Endothelial cell of umbilical vein (primary cell): ENCODE data around the gene TSSC4. TPM values are rescaled to one million over a fixed set of nuclear protein-coding genes. Genes with fewer than 3 reads are reported as not detected.

Experiments used
- BruUV-seq: library from RNA; stranded (reverse); fragments of 400-500 nt; replicated peaks from 2 replicates; lab custom pipeline; 2021; lab: Mats Ljungman, UMichigan
- CTCF ChIA-PET: fragments of 300-600, 350-600 bp; sonication (Branson Sonifier 250); formaldehyde crosslinking; loops from one replicate; lab custom pipeline; 2021; ENCODE audit warnings: antibody characterized with exemption, inconsistent platforms; lab: Charles Lee
- POLR2A ChIA-PET: fragments of 300-600, 350-600 bp; sonication (Branson Sonifier 250); formaldehyde crosslinking; loops from one replicate; lab custom pipeline; 2021; ENCODE audit warnings: antibody characterized with exemption, inconsistent platforms; lab: Charles Lee
- DNase-seq: peaks from one replicate; pipeline ENCODE4 v3.0.0-alpha.2; 2011; ENCODE audit warnings: low read depth, low spot score
- FAIRE-seq: peaks from 2 replicates; lab custom pipeline; 2011; peaks lifted over from hg19 to GRCh38; lab: Jason Lieb, UNC
- H2AFZ ChIP-seq: 2 replicates; pipeline ENCODE4 v1.6.0; 2012; ENCODE audit warnings: low read depth, low read length, control low read depth, inconsistent platforms
- H3K27ac ChIP-seq: 2 replicates; pipeline ENCODE4 v1.5.1; 2011; ENCODE audit warnings: low read depth, mild to moderate bottlenecking, control low read depth, low read length, moderate library complexity; ENCODE audit not compliant: insufficient read depth
- H3K27me3 ChIP-seq, 2 experiments: 2 replicates each; pipeline versions ENCODE4 v1.6.0 to v1.6.1; 2011; ENCODE audit warnings: low read length in 2 of 2, mixed read lengths in 1 of 2; ENCODE audit not compliant: control insufficient read depth in 2 of 2, insufficient read depth in 2 of 2
- H3K36me3 ChIP-seq, 2 experiments: 2 replicates in 1 of 2; 3 replicates in 1 of 2; pipeline ENCODE4 v1.5.1; 2011; ENCODE audit warnings: low read length in 2 of 2, mild to moderate bottlenecking in 1 of 2, moderate library complexity in 1 of 2; ENCODE audit not compliant: control insufficient read depth in 2 of 2, insufficient read depth in 2 of 2; ENCODE audit errors: extremely low read depth in 1 of 2
- H3K4me1 ChIP-seq: 3 replicates; pipeline ENCODE4 v1.5.1; 2011; ENCODE audit warnings: mild to moderate bottlenecking, low read length; ENCODE audit not compliant: control insufficient read depth, insufficient read depth; ENCODE audit errors: extremely low read depth
- H3K4me2 ChIP-seq: 2 replicates; pipeline ENCODE4 v1.6.1; 2011; ENCODE audit warnings: low read length, control low read depth, mixed read lengths; ENCODE audit not compliant: insufficient read depth
- H3K4me3 ChIP-seq, 3 experiments: fragments of 200-600 bp in 1 of 3; sonication (generic), shearing (Covaris generic) in 1 of 3; replicated peaks in 1 of 3; 2 replicates each; pipeline ENCODE4 v1.5.1; 2011 to 2016; ENCODE audit warnings: control low read depth in 3 of 3, low read length in 3 of 3, mild to moderate bottlenecking in 2 of 3, inconsistent platforms in 1 of 3, low read depth in 1 of 3, moderate library complexity in 1 of 3; ENCODE audit not compliant: insufficient read depth in 1 of 3
- H3K79me2 ChIP-seq: 2 replicates; pipeline ENCODE4 v1.6.0; 2012; ENCODE audit warnings: low read length, inconsistent platforms; ENCODE audit not compliant: control insufficient read depth, insufficient read depth
- H3K9ac ChIP-seq: replicated peaks from 2 replicates; pipeline ENCODE3; 2011; ENCODE audit warnings: low read length, control low read depth; ENCODE audit not compliant: insufficient read depth; ENCODE audit errors: extremely low read depth
- H3K9me1 ChIP-seq: replicated peaks from 3 replicates; pipeline ENCODE4 v1.6.0; 2011; ENCODE audit warnings: mild to moderate bottlenecking, low read length; ENCODE audit not compliant: control insufficient read depth, insufficient read depth; ENCODE audit errors: extremely low read depth
- H3K9me3 ChIP-seq: replicated peaks from 2 replicates; pipeline ENCODE4 v1.5.1; 2012; ENCODE audit warnings: low read length, inconsistent platforms; ENCODE audit not compliant: control insufficient read depth, insufficient read depth
- H4K20me1 ChIP-seq: replicated peaks from 2 replicates; pipeline ENCODE3; 2011; ENCODE audit warnings: mild to moderate bottlenecking, low read length; ENCODE audit not compliant: control insufficient read depth, insufficient read depth; ENCODE audit errors: extremely low read depth
- EZH2 ChIP-seq: IDR thresholded peaks from 2 replicates; pipeline ENCODE4 v1.6.1; 2012; ENCODE audit warnings: borderline replicate concordance, low read depth, mild to moderate bottlenecking, moderate library complexity, low read length, inconsistent platforms; ENCODE audit not compliant: severe bottlenecking
- FOS ChIP-seq: IDR thresholded peaks from 2 replicates; pipeline ENCODE4 v1.6.1; 2011; ENCODE audit warnings: mild to moderate bottlenecking, low read length, moderate library complexity, borderline replicate concordance; ENCODE audit not compliant: insufficient read depth
- GATA2 ChIP-seq: IDR thresholded peaks from 2 replicates; pipeline ENCODE4 v1.7.0; 2011; ENCODE audit warnings: low read depth, mild to moderate bottlenecking, moderate library complexity, mixed read lengths, low read length; ENCODE audit not compliant: insufficient read length, insufficient read depth
- JUN ChIP-seq: IDR thresholded peaks from 2 replicates; pipeline ENCODE4 v1.6.1; 2011; ENCODE audit warnings: borderline replicate concordance, low read depth; ENCODE audit not compliant: insufficient read length, insufficient read depth
- MAX ChIP-seq: IDR thresholded peaks from 2 replicates; pipeline ENCODE4 v1.6.1; 2011; ENCODE audit not compliant: insufficient read depth, insufficient read length
- MYC ChIP-seq: IDR thresholded peaks from one replicate; pipeline ENCODE4 v1.6.1; 2011; ENCODE audit warnings: mild to moderate bottlenecking, low read depth, low read length
- POLR2A ChIP-seq: IDR thresholded peaks from 2 replicates; pipeline ENCODE4 v1.6.1; 2012; ENCODE audit warnings: low read depth, mild to moderate bottlenecking, control low read depth, low read length
- POLR2AphosphoS5 ChIP-seq: IDR thresholded peaks from 2 replicates; pipeline ENCODE4 v1.6.1; 2012; ENCODE audit warnings: low read depth, mild to moderate bottlenecking, control low read depth, low read length, moderate library complexity; ENCODE audit not compliant: insufficient read depth
- dilution Hi-C: fragments of 300-500 bp; cut with MboI; formaldehyde crosslinking; loops from one replicate; pipeline ENCODE4 v1.15.0; 2019; ENCODE audit warnings: low sequenced_read_pairs; ENCODE audit not compliant: extremely low pct_ligation_motif_present
- intact Hi-C: fragments of 100-400 bp; cut with micrococcal nuclease; formaldehyde crosslinking; loops from one replicate; pipeline ENCODE4 v1.10.0; 2022
- polyA plus RNA-seq, 4 experiments: library from polyadenylated mRNA; depleted of rRNA in 3 of 4; stranded (reverse) in 3 of 4; unstranded in 1 of 4; fragments of >200 nt; gene quantifications; 2 replicates each; pipeline versions ENCODE4 v1.2.1 to v1.2.3, GENCODE V29; 2011 to 2012; ENCODE audit warnings: missing spikeins in 1 of 4
- total RNA-seq: library from RNA; stranded (reverse); gene quantifications from 2 replicates; pipeline ENCODE4 v1.2.3, GENCODE V29; 2021
- TF ChIP-seq, protein P1 (sequence below), 2 donors: IDR thresholded peaks; 1 replicate in 1 of 2; 2 replicates in 1 of 2; pipeline ENCODE4 v1.5.1; 2011; ENCODE audit warnings: low read length in 2 of 2, mild to moderate bottlenecking in 2 of 2, moderate library complexity in 2 of 2, control low read depth in 1 of 2, inconsistent platforms in 1 of 2, low read depth in 1 of 2; ENCODE audit not compliant: insufficient read depth in 1 of 2; ENCODE audit errors: extremely low read depth in 1 of 2

The TSSC4 gene
- total and polyA plus RNA-seq, 2 donors (not counting 3 experiments of a cell fraction or from before 2014, with no cell fraction given) = 42.7 to 59.6 TPM

- no peak overlapping the region for H3K4me2 ChIP-seq
- no peak overlapping the region for H3K9ac ChIP-seq
- no peak overlapping the region for H3K4me3 ChIP-seq
- no peak for DNase-seq
- intact Hi-C loops (no loop called here), dilution Hi-C loops (no loop called here)
- peaks cover 9 to 11% of the 10 kb centered on the region in 2 experiments for H3K27me3 ChIP-seq
- no peaks in the 10 kb centered on the region for H3K79me2 ChIP-seq
- FAIRE-seq = no peak
- no peak overlapping the region for H2AFZ ChIP-seq
- H3K36me3 ChIP-seq = no peaks in the 10 kb centered on the region
- ChIA-PET POLR2A (no interaction called here), CTCF (interaction anchor here (1.0 kb wide), 1 partner anchor 27 kb away, joined by 3 read pairs; no protein-coding TSS in a partner anchor)
- TF ChIP-seq, protein P1, sequence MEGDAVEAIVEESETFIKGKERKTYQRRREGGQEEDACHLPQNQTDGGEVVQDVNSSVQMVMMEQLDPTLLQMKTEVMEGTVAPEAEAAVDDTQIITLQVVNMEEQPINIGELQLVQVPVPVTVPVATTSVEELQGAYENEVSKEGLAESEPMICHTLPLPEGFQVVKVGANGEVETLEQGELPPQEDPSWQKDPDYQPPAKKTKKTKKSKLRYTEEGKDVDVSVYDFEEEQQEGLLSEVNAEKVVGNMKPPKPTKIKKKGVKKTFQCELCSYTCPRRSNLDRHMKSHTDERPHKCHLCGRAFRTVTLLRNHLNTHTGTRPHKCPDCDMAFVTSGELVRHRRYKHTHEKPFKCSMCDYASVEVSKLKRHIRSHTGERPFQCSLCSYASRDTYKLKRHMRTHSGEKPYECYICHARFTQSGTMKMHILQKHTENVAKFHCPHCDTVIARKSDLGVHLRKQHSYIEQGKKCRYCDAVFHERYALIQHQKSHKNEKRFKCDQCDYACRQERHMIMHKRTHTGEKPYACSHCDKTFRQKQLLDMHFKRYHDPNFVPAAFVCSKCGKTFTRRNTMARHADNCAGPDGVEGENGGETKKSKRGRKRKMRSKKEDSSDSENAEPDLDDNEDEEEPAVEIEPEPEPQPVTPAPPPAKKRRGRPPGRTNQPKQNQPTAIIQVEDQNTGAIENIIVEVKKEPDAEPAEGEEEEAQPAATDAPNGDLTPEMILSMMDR (IDR thresholded peaks at IDR 0.05; ENCODE audit: extremely low read depth in 1 of 2, insufficient read depth in 1 of 2, low read depth in 1 of 2, low read length in 2 of 2) = no peak
- no peak for TF ChIP-seq MYC
- TF ChIP-seq FOS = no peak
- no peak for TF ChIP-seq POLR2A
- TF ChIP-seq MAX = no peak
- TF ChIP-seq JUN = no peak
- no peak for TF ChIP-seq POLR2AphosphoS5
- TF ChIP-seq GATA2 = no peak
- no peak for TF ChIP-seq EZH2
- H4K20me1 ChIP-seq = no peaks in the 10 kb centered on the region
- H3K9me3 ChIP-seq = no peaks in the 10 kb centered on the region
- no peaks in the 10 kb centered on the region for H3K4me1 ChIP-seq
- no TSS peak for BruUV-seq
- H3K27ac ChIP-seq = no peak overlapping the region
- H3K9me1 ChIP-seq = no peaks in the 10 kb centered on the region
These were observed 46.2 kb downstream of the TSSC4 start for GRCh38 chr11:2446590-2447252.
